ENCODE measurements around the gene NVL. TPM values are rescaled to one million over a fixed set of nuclear protein-coding genes. Genes with fewer than 3 reads are reported as not detected.

NVL gene
- total RNA-seq, 1 experiment from 2014 or later, result 45.0 TPM

GRCh38 chr1:224264321-224264720 lies 65.7 kb downstream of the NVL start:
- Mint-ChIP-seq H3K36me3 (ENCODE audit: insufficient read depth, unreplicated experiment) (peaks cover 36% of the 10 kb centered on the region), H3K9me3 (ENCODE audit: unreplicated experiment) (no peaks in the 10 kb centered on the region), H3K27ac (ENCODE audit: unreplicated experiment) (no peak overlapping the region), H3K27me3 (ENCODE audit: insufficient read depth, unreplicated experiment) (no peaks in the 10 kb centered on the region), H3K4me3 (ENCODE audit: unreplicated experiment) (no peak overlapping the region), H3K4me1 (ENCODE audit: low read depth, unreplicated experiment) (peaks cover 8% of the 10 kb centered on the region)
- Histone ChIP-seq H3K36me3 (ENCODE audit: control insufficient read depth, insufficient read depth, low read length) (no peaks in the 10 kb centered on the region), H3K9me3 (no peaks in the 10 kb centered on the region), H3K27me3 (replicated peaks; ENCODE audit: control insufficient read depth, insufficient read depth, low read length) (no peaks in the 10 kb centered on the region), H3K4me3 (ENCODE audit: low read depth, low read length) (no peak overlapping the region), H3K4me1 (no peaks in the 10 kb centered on the region)
- BruUV-seq (replicated peaks), result no TSS peak
- intact Hi-C loops (cut with micrococcal nuclease; ENCODE audit: unreplicated experiment), result no loop called here
- TF ChIP-seq CTCF (IDR thresholded peaks at IDR 0.05; ENCODE audit: insufficient read depth in 1 of 2, low read depth in 1 of 2, low read length in 1 of 2, severe bottlenecking in 1 of 2, unreplicated experiment in 1 of 2), result no peak
- ChIA-PET CTCF (no interaction called here), POLR2A (no interaction called here)
- DNase-seq, result no peak

GRCh38 chr1:224262373-224263054 lies 67.5 kb downstream of the NVL start:
- peaks cover 8% of the 10 kb centered on the region for H3K4me1 Mint-ChIP-seq (ENCODE audit: low read depth, unreplicated experiment)
- no peaks in the 10 kb centered on the region for H3K9me3 Mint-ChIP-seq (ENCODE audit: unreplicated experiment)
- H3K4me1 ChIP-seq, result no peaks in the 10 kb centered on the region
- no peak for DNase-seq
- no peaks in the 10 kb centered on the region for H3K27me3 Mint-ChIP-seq (ENCODE audit: insufficient read depth, unreplicated experiment)
- H3K27me3 ChIP-seq (replicated peaks; ENCODE audit: control insufficient read depth, insufficient read depth, low read length), result no peaks in the 10 kb centered on the region
- H3K27ac Mint-ChIP-seq (ENCODE audit: unreplicated experiment), result peak overlapping the region; percentile 6
- ChIA-PET CTCF (no interaction called here), POLR2A (no interaction called here)
- intact Hi-C loops (cut with micrococcal nuclease; ENCODE audit: unreplicated experiment), result no loop called here
- H3K36me3 Mint-ChIP-seq (ENCODE audit: insufficient read depth, unreplicated experiment), result peaks cover 24% of the 10 kb centered on the region
- BruUV-seq (replicated peaks), result no TSS peak
- no peaks in the 10 kb centered on the region for H3K9me3 ChIP-seq
- no peak for TF ChIP-seq CTCF (IDR thresholded peaks at IDR 0.05; ENCODE audit: insufficient read depth in 1 of 2, low read depth in 1 of 2, low read length in 1 of 2, severe bottlenecking in 1 of 2, unreplicated experiment in 1 of 2)
- no peak overlapping the region for H3K4me3 ChIP-seq (ENCODE audit: low read depth, low read length)
- no peaks in the 10 kb centered on the region for H3K36me3 ChIP-seq (ENCODE audit: control insufficient read depth, insufficient read depth, low read length)
- H3K4me3 Mint-ChIP-seq (ENCODE audit: unreplicated experiment), result no peak overlapping the region

- H3K9me3 Mint-ChIP-seq (ENCODE audit: unreplicated experiment), result no peaks in the 10 kb centered on the region
- POLR2A ChIA-PET, result no interaction called here
Observed at GRCh38 chr1:224259986-224260385, 70.0 kb downstream of the NVL start.

More at GRCh38 chr1:224259986-224260385, 70.0 kb downstream of the NVL start:
- Histone ChIP-seq H3K9me3 (no peaks in the 10 kb centered on the region), H3K36me3 (ENCODE audit: control insufficient read depth, insufficient read depth, low read length) (no peaks in the 10 kb centered on the region), H3K4me1 (no peaks in the 10 kb centered on the region), H3K27me3 (replicated peaks; ENCODE audit: control insufficient read depth, insufficient read depth, low read length) (no peaks in the 10 kb centered on the region), H3K4me3 (ENCODE audit: low read depth, low read length) (no peak overlapping the region)
- H3K27me3 Mint-ChIP-seq (ENCODE audit: insufficient read depth, unreplicated experiment), result no peaks in the 10 kb centered on the region
- CTCF ChIA-PET, result no interaction called here
- BruUV-seq (replicated peaks), result no TSS peak
- H3K4me1 Mint-ChIP-seq (ENCODE audit: low read depth, unreplicated experiment), result peaks cover 8% of the 10 kb centered on the region
- H3K4me3 Mint-ChIP-seq (ENCODE audit: unreplicated experiment), result no peak overlapping the region
- DNase-seq, result no peak
- TF ChIP-seq CTCF (IDR thresholded peaks at IDR 0.05; ENCODE audit: insufficient read depth in 1 of 2, low read depth in 1 of 2, low read length in 1 of 2, severe bottlenecking in 1 of 2, unreplicated experiment in 1 of 2), result no peak
- no peak overlapping the region for H3K27ac Mint-ChIP-seq (ENCODE audit: unreplicated experiment)
- intact Hi-C loops (cut with micrococcal nuclease; ENCODE audit: unreplicated experiment), result no loop called here
- H3K36me3 Mint-ChIP-seq (ENCODE audit: insufficient read depth, unreplicated experiment), result peaks cover 32% of the 10 kb centered on the region

All from Caco-2 (cell line).